K562 (cell line): ENCODE measurements around the gene MYRIP. TPM values are rescaled to one million over a fixed set of nuclear protein-coding genes. Genes with fewer than 3 reads are reported as not detected.

ENCODE experiments used
- C11orf30 ChIP-seq: fragments of 450-650 bp; IDR thresholded peaks from 2 replicates; pipeline ENCODE4 v1.6.1; 2016; ENCODE audit warnings: low read depth, mild to moderate bottlenecking
- DPF2 ChIP-seq: fragments of 450-650 bp; IDR thresholded peaks from 2 replicates; pipeline ENCODE4 v1.6.1; 2016
- FOXK2 ChIP-seq, 2 experiments: fragments of 450-650 bp; IDR thresholded peaks in 1 of 2; conservative IDR thresholded peaks in 1 of 2; 2 replicates each; pipeline ENCODE4 v1.6.1; 2016; ENCODE audit warnings: low read depth in 2 of 2, mild to moderate bottlenecking in 1 of 2
- HMG20B ChIP-seq: fragments of 250-450 bp; sonication (Bioruptor Pico); IDR thresholded peaks from 2 replicates; pipeline ENCODE4 v1.5.0; 2021; ENCODE audit warnings: mild to moderate bottlenecking
- JUND ChIP-seq, 2 experiments: IDR thresholded peaks; 2 replicates in 1 of 2; 3 replicates in 1 of 2; pipeline ENCODE4 v1.6.1; 2011; ENCODE audit warnings: borderline replicate concordance in 2 of 2, low read depth in 2 of 2, low read length in 2 of 2, improper control_type of control experiment in 1 of 2, missing biosample characterization in 1 of 2, missing genetic modification characterization in 1 of 2, missing genetic modification reagents in 1 of 2
- MAFG ChIP-seq: fragments of 450-650 bp; conservative IDR thresholded peaks from 2 replicates; pipeline ENCODE4 v1.6.1; 2016; ENCODE audit warnings: missing genetic modification characterization, missing compliant biosample characterization
- MTA3 ChIP-seq: fragments of 450-650 bp; formaldehyde crosslinking; IDR thresholded peaks from 2 replicates; pipeline ENCODE4 v1.6.1; 2017; ENCODE audit warnings: mild to moderate bottlenecking, borderline replicate concordance
- NFE2 ChIP-seq: IDR thresholded peaks from 2 replicates; pipeline ENCODE4 v1.6.1; 2014; ENCODE audit warnings: antibody characterized with exemption, low read depth
- RAD21 ChIP-seq, 2 experiments: fragments of 250-450 bp in 1 of 2; fragments of 450-650 bp in 1 of 2; sonication (Bioruptor Pico) in 1 of 2; formaldehyde crosslinking in 1 of 2; IDR thresholded peaks in 1 of 2; conservative IDR thresholded peaks in 1 of 2; 2 replicates each; pipeline versions ENCODE4 v1.4.0 to v1.8.0; 2020 to 2022; ENCODE audit warnings: mild to moderate bottlenecking in 2 of 2, moderate library complexity in 1 of 2
- SIN3A ChIP-seq, 2 experiments: fragments of 150-350 bp in 1 of 2; IDR thresholded peaks; 2 replicates each; pipeline ENCODE4 v1.6.1; 2011 to 2016; ENCODE audit warnings: borderline replicate concordance in 2 of 2, low read depth in 2 of 2, low read length in 2 of 2, mild to moderate bottlenecking in 2 of 2, moderate library complexity in 2 of 2; ENCODE audit not compliant: control insufficient read depth in 1 of 2
- SOX6 ChIP-seq: fragments of 450-650 bp; IDR thresholded peaks from 2 replicates; pipeline ENCODE4 v1.6.1; 2014; ENCODE audit warnings: mild to moderate bottlenecking
- SRF ChIP-seq, 2 experiments: fragments of 250-450, 450-650 bp in 1 of 2; sonication (Bioruptor Pico) in 1 of 2; sonication (generic) in 1 of 2; formaldehyde crosslinking; IDR thresholded peaks; 2 replicates each; pipeline versions ENCODE4 v1.5.0 to v1.5.1; 2020 to 2022; ENCODE audit warnings: mild to moderate bottlenecking in 1 of 2, missing genetic modification reagents in 1 of 2
- ZNF639 ChIP-seq, 2 experiments: fragments of 200-800 bp in 1 of 2; sonication (Bioruptor generic) in 1 of 2; sonication (generic) in 1 of 2; formaldehyde crosslinking in 1 of 2; IDR thresholded peaks in 1 of 2; conservative IDR thresholded peaks in 1 of 2; 2 replicates each; pipeline versions ENCODE4 v1.5.0 to v1.6.1; 2016 to 2020; ENCODE audit warnings: missing compliant biosample characterization in 1 of 2, missing genetic modification characterization in 1 of 2, missing genetic modification reagents in 1 of 2
- polyA plus RNA-seq, 8 experiments: library from polyadenylated mRNA; depleted of rRNA in 4 of 8; stranded (reverse) in 5 of 8; unstranded in 3 of 8; fragments of >200 nt; fragmentation: Nextera tagmentation in 2 of 8; fragmentation: Illumina TruSeq in 1 of 8; extraction: Ambion mirVana in 2 of 8; extraction: Trizol in 1 of 8; gene quantifications; 2 replicates each; pipeline versions ENCODE4 v1.2.1 to v1.2.3, GENCODE V29; 2011 to 2014; ENCODE audit warnings: inconsistent platforms in 1 of 8, missing spikeins in 1 of 8
- total RNA-seq, 7 experiments: library from RNA; depleted of rRNA in 6 of 7; stranded (reverse); fragments of >200 nt in 6 of 7; fragmentation: Illumina TruSeq in 2 of 7; extraction: Trizol in 2 of 7; gene quantifications; 2 replicates each; pipeline versions ENCODE4 v1.2.1 to v1.2.3, GENCODE V29; 2011 to 2021; ENCODE audit warnings: low replicate concordance in 1 of 7
- TF ChIP-seq, protein P1 (sequence below): sonication (generic); formaldehyde crosslinking; IDR thresholded peaks from 2 replicates; pipeline ENCODE4 v1.8.1; 2023; ENCODE audit warnings: mild to moderate bottlenecking, missing genetic modification reagents, moderate library complexity
- TF ChIP-seq, protein P2 (sequence below), 2 experiments: fragments of 450-650 bp; IDR thresholded peaks; 2 replicates each; pipeline ENCODE4 v1.6.1; 2018; ENCODE audit warnings: mild to moderate bottlenecking in 2 of 2, low read depth in 1 of 2; ENCODE audit not compliant: partially characterized antibody in 2 of 2
- TF ChIP-seq, protein P3 (sequence below): sonication (generic); formaldehyde crosslinking; IDR thresholded peaks from 2 replicates; pipeline ENCODE4 v1.8.1; 2023; ENCODE audit warnings: mild to moderate bottlenecking, missing genetic modification reagents

The MYRIP gene
- total and polyA plus RNA-seq, 9 of the 15 experiments (the other 6 are each of a cell fraction or from before 2014, with no cell fraction given) = 0.03 to 0.12 TPM; not detected in 7

DNA sequence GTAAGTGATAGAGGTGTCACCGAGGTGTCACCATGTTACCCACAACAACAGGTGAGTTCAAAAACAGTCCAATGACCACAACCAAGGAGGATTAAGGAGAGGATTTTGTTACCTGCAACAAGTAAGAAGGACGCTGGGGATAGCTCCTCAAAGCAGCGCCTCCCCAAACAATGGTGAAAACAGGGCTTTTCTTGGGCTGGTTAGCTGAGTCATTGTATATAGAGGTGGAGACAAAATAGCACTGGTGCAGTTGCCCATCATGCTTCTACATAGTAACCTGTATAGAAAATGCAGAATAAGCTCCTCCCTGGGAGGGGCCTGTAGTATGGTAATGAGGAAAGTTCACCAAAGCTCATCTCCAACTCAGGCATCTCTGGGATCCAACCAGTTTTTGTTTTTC lies 383.2 kb downstream of the MYRIP start (continued):
- TF ChIP-seq JUND (IDR thresholded peaks at IDR 0.05; ENCODE audit: borderline replicate concordance, low read depth, low read length) = peak; percentile 38; the same call in 1 of the 2 replicates
- TF ChIP-seq JUND (tag; IDR thresholded peaks at IDR 0.05; ENCODE audit: borderline replicate concordance, low read depth, low read length) = peak; percentile 33; the same call in 1 of the 3 replicates
- TF ChIP-seq C11orf30 = peak; percentile 89
- TF ChIP-seq, protein P1, sequence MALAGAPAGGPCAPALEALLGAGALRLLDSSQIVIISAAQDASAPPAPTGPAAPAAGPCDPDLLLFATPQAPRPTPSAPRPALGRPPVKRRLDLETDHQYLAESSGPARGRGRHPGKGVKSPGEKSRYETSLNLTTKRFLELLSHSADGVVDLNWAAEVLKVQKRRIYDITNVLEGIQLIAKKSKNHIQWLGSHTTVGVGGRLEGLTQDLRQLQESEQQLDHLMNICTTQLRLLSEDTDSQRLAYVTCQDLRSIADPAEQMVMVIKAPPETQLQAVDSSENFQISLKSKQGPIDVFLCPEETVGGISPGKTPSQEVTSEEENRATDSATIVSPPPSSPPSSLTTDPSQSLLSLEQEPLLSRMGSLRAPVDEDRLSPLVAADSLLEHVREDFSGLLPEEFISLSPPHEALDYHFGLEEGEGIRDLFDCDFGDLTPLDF (CRISPR knock-in tag) = no peak
- TF ChIP-seq, protein P2, sequence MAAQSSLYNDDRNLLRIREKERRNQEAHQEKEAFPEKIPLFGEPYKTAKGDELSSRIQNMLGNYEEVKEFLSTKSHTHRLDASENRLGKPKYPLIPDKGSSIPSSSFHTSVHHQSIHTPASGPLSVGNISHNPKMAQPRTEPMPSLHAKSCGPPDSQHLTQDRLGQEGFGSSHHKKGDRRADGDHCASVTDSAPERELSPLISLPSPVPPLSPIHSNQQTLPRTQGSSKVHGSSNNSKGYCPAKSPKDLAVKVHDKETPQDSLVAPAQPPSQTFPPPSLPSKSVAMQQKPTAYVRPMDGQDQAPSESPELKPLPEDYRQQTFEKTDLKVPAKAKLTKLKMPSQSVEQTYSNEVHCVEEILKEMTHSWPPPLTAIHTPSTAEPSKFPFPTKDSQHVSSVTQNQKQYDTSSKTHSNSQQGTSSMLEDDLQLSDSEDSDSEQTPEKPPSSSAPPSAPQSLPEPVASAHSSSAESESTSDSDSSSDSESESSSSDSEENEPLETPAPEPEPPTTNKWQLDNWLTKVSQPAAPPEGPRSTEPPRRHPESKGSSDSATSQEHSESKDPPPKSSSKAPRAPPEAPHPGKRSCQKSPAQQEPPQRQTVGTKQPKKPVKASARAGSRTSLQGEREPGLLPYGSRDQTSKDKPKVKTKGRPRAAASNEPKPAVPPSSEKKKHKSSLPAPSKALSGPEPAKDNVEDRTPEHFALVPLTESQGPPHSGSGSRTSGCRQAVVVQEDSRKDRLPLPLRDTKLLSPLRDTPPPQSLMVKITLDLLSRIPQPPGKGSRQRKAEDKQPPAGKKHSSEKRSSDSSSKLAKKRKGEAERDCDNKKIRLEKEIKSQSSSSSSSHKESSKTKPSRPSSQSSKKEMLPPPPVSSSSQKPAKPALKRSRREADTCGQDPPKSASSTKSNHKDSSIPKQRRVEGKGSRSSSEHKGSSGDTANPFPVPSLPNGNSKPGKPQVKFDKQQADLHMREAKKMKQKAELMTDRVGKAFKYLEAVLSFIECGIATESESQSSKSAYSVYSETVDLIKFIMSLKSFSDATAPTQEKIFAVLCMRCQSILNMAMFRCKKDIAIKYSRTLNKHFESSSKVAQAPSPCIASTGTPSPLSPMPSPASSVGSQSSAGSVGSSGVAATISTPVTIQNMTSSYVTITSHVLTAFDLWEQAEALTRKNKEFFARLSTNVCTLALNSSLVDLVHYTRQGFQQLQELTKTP (IDR thresholded peaks at IDR 0.05; ENCODE audit: low read depth in 1 of 2, partially characterized antibody in 2 of 2) = no peak
- TF ChIP-seq ZNF639 (CRISPR knock-in tag; conservative IDR thresholded peaks at IDR 0.05 in 1 of 2, IDR thresholded peaks at IDR 0.05 in 1 of 2) = 0 out of 4 replicates have a peak, but pooled peaks of 1 of the 2 experiments have one; percentile 35
- no peak for TF ChIP-seq DPF2
- TF ChIP-seq SIN3A (IDR thresholded peaks at IDR 0.05; ENCODE audit: borderline replicate concordance in 2 of 2, control insufficient read depth in 1 of 2, low read depth in 2 of 2, low read length in 2 of 2) = no peak
- 0 out of 2 replicates have a peak, but pooled peaks have one; percentile 29 for TF ChIP-seq MTA3
- 0 out of 4 replicates have a peak, but pooled peaks of 1 of the 2 experiments have one; percentile 43 for TF ChIP-seq SRF (CRISPR knock-in tag; IDR thresholded peaks at IDR 0.05)
- TF ChIP-seq NFE2 = peak; percentile 93
- peak; percentile 41 to 55; a peak in 2 of 4 replicates for TF ChIP-seq FOXK2 (conservative IDR thresholded peaks at IDR 0.05 in 1 of 2, IDR thresholded peaks at IDR 0.05 in 1 of 2; ENCODE audit: low read depth in 2 of 2)
- TF ChIP-seq SOX6 = peak; percentile 66
- TF ChIP-seq, protein P3, sequence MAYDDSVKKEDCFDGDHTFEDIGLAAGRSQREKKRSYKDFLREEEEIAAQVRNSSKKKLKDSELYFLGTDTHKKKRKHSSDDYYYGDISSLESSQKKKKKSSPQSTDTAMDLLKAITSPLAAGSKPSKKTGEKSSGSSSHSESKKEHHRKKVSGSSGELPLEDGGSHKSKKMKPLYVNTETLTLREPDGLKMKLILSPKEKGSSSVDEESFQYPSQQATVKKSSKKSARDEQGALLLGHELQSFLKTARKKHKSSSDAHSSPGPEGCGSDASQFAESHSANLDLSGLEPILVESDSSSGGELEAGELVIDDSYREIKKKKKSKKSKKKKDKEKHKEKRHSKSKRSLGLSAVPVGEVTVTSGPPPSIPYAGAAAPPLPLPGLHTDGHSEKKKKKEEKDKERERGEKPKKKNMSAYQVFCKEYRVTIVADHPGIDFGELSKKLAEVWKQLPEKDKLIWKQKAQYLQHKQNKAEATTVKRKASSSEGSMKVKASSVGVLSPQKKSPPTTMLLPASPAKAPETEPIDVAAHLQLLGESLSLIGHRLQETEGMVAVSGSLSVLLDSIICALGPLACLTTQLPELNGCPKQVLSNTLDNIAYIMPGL (CRISPR knock-in tag) = no peak
- peak; percentile 94 for TF ChIP-seq MAFG (tag)
- peak in 1 of 2 experiments; percentile 14; a peak in 1 of 4 replicates for TF ChIP-seq RAD21 (CRISPR knock-in tag; conservative IDR thresholded peaks at IDR 0.05 in 1 of 2, IDR thresholded peaks at IDR 0.05 in 1 of 2)
- TF ChIP-seq HMG20B (CRISPR knock-in tag) = no peak
